ENCODE measurements around the gene GDF10. TPM values are rescaled to one million over a fixed set of nuclear protein-coding genes. Genes with fewer than 3 reads are reported as not detected.

The GDF10 gene
- total RNA-seq, 1 experiment from 2014 or later, result 0.20 TPM

GRCh38 chr10:47276071-47276470 is 23.9 kb upstream of the GDF10 start:
- Mint-ChIP-seq H3K27me3 (ENCODE audit: low read depth) (peaks cover 2% of the 10 kb centered on the region; the same call in 1 of the 2 replicates), H3K9me3 (peaks cover 17 to 20% of the 10 kb centered on the region in 2 experiments), H3K27ac (no peak overlapping the region), H3K4me3 (no peak overlapping the region), H3K36me3 (ENCODE audit: insufficient read depth in 1 of 3, low read depth in 3 of 3) (peaks cover 0 to 2% (median 0%) of the 10 kb centered on the region in 3 experiments; a peak in 2 of 7 replicates), H3K4me1 (peaks cover 4 to 5% of the 10 kb centered on the region in 2 experiments; a peak in 3 of 4 replicates)
- H3K4me2 ChIP-seq (ENCODE audit: insufficient read depth, insufficient read length, low read length), result no peak overlapping the region
- H3K27me3 ChIP-seq (ENCODE audit: insufficient read depth, low read length), result no peaks in the 10 kb centered on the region
- WGBS (ENCODE audit: extremely low coverage, insufficient read length, low lambda C conversion rate), result no CpG with 5 or more reads among the region's 2 CpGs
- no peak overlapping the region for H2BK5ac ChIP-seq (ENCODE audit: insufficient read length, low read length)
- no peak overlapping the region for H3K27ac ChIP-seq (ENCODE audit: insufficient read length, low read depth, low read length)
- H4K5ac ChIP-seq (ENCODE audit: insufficient read length, low read depth, low read length), result no peak overlapping the region
- TF ChIP-seq, protein P1, sequence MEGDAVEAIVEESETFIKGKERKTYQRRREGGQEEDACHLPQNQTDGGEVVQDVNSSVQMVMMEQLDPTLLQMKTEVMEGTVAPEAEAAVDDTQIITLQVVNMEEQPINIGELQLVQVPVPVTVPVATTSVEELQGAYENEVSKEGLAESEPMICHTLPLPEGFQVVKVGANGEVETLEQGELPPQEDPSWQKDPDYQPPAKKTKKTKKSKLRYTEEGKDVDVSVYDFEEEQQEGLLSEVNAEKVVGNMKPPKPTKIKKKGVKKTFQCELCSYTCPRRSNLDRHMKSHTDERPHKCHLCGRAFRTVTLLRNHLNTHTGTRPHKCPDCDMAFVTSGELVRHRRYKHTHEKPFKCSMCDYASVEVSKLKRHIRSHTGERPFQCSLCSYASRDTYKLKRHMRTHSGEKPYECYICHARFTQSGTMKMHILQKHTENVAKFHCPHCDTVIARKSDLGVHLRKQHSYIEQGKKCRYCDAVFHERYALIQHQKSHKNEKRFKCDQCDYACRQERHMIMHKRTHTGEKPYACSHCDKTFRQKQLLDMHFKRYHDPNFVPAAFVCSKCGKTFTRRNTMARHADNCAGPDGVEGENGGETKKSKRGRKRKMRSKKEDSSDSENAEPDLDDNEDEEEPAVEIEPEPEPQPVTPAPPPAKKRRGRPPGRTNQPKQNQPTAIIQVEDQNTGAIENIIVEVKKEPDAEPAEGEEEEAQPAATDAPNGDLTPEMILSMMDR (conservative IDR thresholded peaks at IDR 0.05), result no peak
- H2AFZ ChIP-seq (ENCODE audit: low read length), result no peak overlapping the region
- no peaks in the 10 kb centered on the region for H3K79me1 ChIP-seq (ENCODE audit: insufficient read depth, low read depth, low read length, poor library complexity, severe bottlenecking)
- no peaks in the 10 kb centered on the region for H3K23me2 ChIP-seq (ENCODE audit: insufficient read length, low read depth, low read length, poor library complexity, severe bottlenecking)
- no peak overlapping the region for H2BK15ac ChIP-seq (ENCODE audit: low read depth, low read length)
- H2BK120ac ChIP-seq (ENCODE audit: low read depth, low read length, poor library complexity, severe bottlenecking), result no peak overlapping the region
- no peak overlapping the region for H4K91ac ChIP-seq (ENCODE audit: insufficient read length, low read depth, low read length)
- no peak overlapping the region for H3K23ac ChIP-seq (ENCODE audit: insufficient read length, low read depth, low read length)
- H3K9me3 ChIP-seq (ENCODE audit: control insufficient read depth, low read depth, low read length), result no peaks in the 10 kb centered on the region
- no peak overlapping the region for H3K9ac ChIP-seq (ENCODE audit: extremely low read depth, insufficient read length, low read length)
- H3T11ph ChIP-seq (ENCODE audit: low read length), result no peak overlapping the region
- no peak overlapping the region for H3K4ac ChIP-seq (ENCODE audit: low read depth, low read length)
- H2BK12ac ChIP-seq (ENCODE audit: insufficient read length, low read depth, low read length), result no peak overlapping the region
- H3K79me2 ChIP-seq (ENCODE audit: insufficient read depth, low read length), result no peaks in the 10 kb centered on the region
- H2BK20ac ChIP-seq (ENCODE audit: low read depth, low read length, poor library complexity, severe bottlenecking), result no peak overlapping the region
- H3K14ac ChIP-seq (ENCODE audit: insufficient read depth, low read length), result no peak overlapping the region
- H3K56ac ChIP-seq (ENCODE audit: insufficient read length, low read depth, low read length), result no peak overlapping the region
- H4K8ac ChIP-seq (replicated peaks; ENCODE audit: insufficient read length, low read depth, low read length), result no peak overlapping the region
- DNase-seq, result no peak
- H2AK5ac ChIP-seq (ENCODE audit: insufficient read length, low read length), result no peak overlapping the region
- H3K18ac ChIP-seq (ENCODE audit: insufficient read length, low read depth, low read length), result no peak overlapping the region
- H3K4me1 ChIP-seq (ENCODE audit: insufficient read depth, low read length), result no peaks in the 10 kb centered on the region; the same call in 1 of the 2 replicates
- H4K20me1 ChIP-seq (ENCODE audit: control insufficient read depth, insufficient read depth, insufficient read length), result no peaks in the 10 kb centered on the region
